HFF-Myc (cell line): ENCODE results near the gene TSSK6.

Experiments used
- DNase-seq: peaks from one replicate; pipeline ENCODE4 v3.0.0-alpha.2; 2011; ENCODE audit warnings: low read depth; ENCODE audit errors: extremely low read depth
- H3K4me3 ChIP-seq: replicated peaks from 2 replicates; pipeline ENCODE4 v1.5.1; 2011; ENCODE audit warnings: low read depth, mild to moderate bottlenecking, control low read depth, low read length
- CTCF ChIP-seq: IDR thresholded peaks from 2 replicates; pipeline ENCODE4 v1.5.1; 2012; ENCODE audit warnings: mild to moderate bottlenecking, low read depth, low read length, control low read depth; ENCODE audit errors: missing control alignments

TSSK6 gene

GRCh38 chr19:19514215-19514657, 1.1 kb downstream of the TSSK6 start:
- H3K4me3 ChIP-seq = no peak overlapping the region
- DNase-seq = no peak
- no peak for TF ChIP-seq CTCF

GRCh38 chr19:19513682-19514081, 1.7 kb downstream of the TSSK6 start:
- DNase-seq = no peak
- TF ChIP-seq CTCF = no peak
- H3K4me3 ChIP-seq = no peak overlapping the region

- no peak for DNase-seq
- H3K4me3 ChIP-seq = no peak overlapping the region
- no peak for TF ChIP-seq CTCF
Measured at GRCh38 chr19:19510432-19510831, 4.9 kb downstream of the TSSK6 start.

- no peak overlapping the region for H3K4me3 ChIP-seq
- no peak for TF ChIP-seq CTCF
- DNase-seq = no peak
Measured at GRCh38 chr19:19508217-19508616, 7.1 kb downstream of the TSSK6 start.

- TF ChIP-seq CTCF = no peak
- DNase-seq = no peak
- H3K4me3 ChIP-seq = no peak overlapping the region
Measured at GRCh38 chr19:19507354-19507753, 8.0 kb downstream of the TSSK6 start.

- no peak overlapping the region for H3K4me3 ChIP-seq
- no peak for TF ChIP-seq CTCF
- no peak for DNase-seq
Measured at GRCh38 chr19:19506592-19506991, 8.8 kb downstream of the TSSK6 start.

- H3K4me3 ChIP-seq = no peak overlapping the region
- TF ChIP-seq CTCF = no peak
- DNase-seq = no peak
Measured at GRCh38 chr19:19505669-19506326, 9.6 kb downstream of the TSSK6 start.
